Osteoblast (primary cell): ENCODE data around the gene CACNA2D3. TPM values are rescaled to one million over a fixed set of nuclear protein-coding genes. Genes with fewer than 3 reads are reported as not detected.

ENCODE experiments used
- DNase-seq: peaks from one replicate; pipeline ENCODE4 v3.0.0; 2011; ENCODE audit warnings: low spot score, mixed read lengths; ENCODE audit not compliant: insufficient read length; ENCODE audit errors: missing footprints
- H2AFZ ChIP-seq: 2 replicates; pipeline ENCODE4 v1.6.0; 2011; ENCODE audit warnings: mild to moderate bottlenecking, low read length
- H3K27ac ChIP-seq: 2 replicates; pipeline ENCODE4 v1.5.1; 2011; ENCODE audit warnings: mild to moderate bottlenecking, low read depth, low read length, moderate library complexity
- H3K27me3 ChIP-seq: 2 replicates; pipeline ENCODE4 v1.6.0; 2012; ENCODE audit warnings: mild to moderate bottlenecking, control low read depth, inconsistent platforms, low read length, moderate library complexity; ENCODE audit not compliant: insufficient read depth
- H3K36me3 ChIP-seq: 2 replicates; pipeline ENCODE4 v1.5.1; 2011; ENCODE audit warnings: mild to moderate bottlenecking, low read length, control low read depth, moderate library complexity; ENCODE audit not compliant: insufficient read depth
- H3K4me1 ChIP-seq: 2 replicates; pipeline ENCODE4 v1.5.1; 2011; ENCODE audit warnings: mild to moderate bottlenecking, low read length, control low read depth, moderate library complexity; ENCODE audit not compliant: insufficient read depth
- H3K4me2 ChIP-seq: 2 replicates; pipeline ENCODE4 v1.6.0; 2011; ENCODE audit warnings: mild to moderate bottlenecking, low read length; ENCODE audit not compliant: insufficient read depth
- H3K4me3 ChIP-seq: fragments of 200-600 bp; sonication (generic); 3 replicates; pipeline ENCODE4 v1.5.1; 2012; ENCODE audit warnings: mild to moderate bottlenecking, low read length, inconsistent platforms; ENCODE audit not compliant: insufficient read depth
- H3K79me2 ChIP-seq: 2 replicates; pipeline ENCODE4 v1.6.0; 2012; ENCODE audit warnings: mild to moderate bottlenecking, low read length, control low read depth, inconsistent platforms; ENCODE audit not compliant: insufficient read depth
- H3K9me3 ChIP-seq: 2 replicates; pipeline ENCODE4 v1.5.1; 2011; ENCODE audit warnings: low read depth, low read length, control low read depth
- H4K20me1 ChIP-seq: 2 replicates; pipeline ENCODE4 v1.6.0; 2012; ENCODE audit warnings: mild to moderate bottlenecking, low read length, control low read depth; ENCODE audit not compliant: insufficient read depth
- total RNA-seq: library from RNA; depleted of rRNA; stranded (reverse); fragments of >200 nt; gene quantifications from 2 replicates; pipeline ENCODE4 v1.2.3, GENCODE V29; 2012
- TF ChIP-seq, protein P1 (sequence below): IDR thresholded peaks from 2 replicates; pipeline ENCODE4 v1.5.1; 2011; ENCODE audit warnings: mild to moderate bottlenecking, low read depth, low read length, moderate library complexity; ENCODE audit errors: extremely low read depth

CACNA2D3 gene
- total RNA-seq, 1 donor = 0.36 TPM

DNA sequence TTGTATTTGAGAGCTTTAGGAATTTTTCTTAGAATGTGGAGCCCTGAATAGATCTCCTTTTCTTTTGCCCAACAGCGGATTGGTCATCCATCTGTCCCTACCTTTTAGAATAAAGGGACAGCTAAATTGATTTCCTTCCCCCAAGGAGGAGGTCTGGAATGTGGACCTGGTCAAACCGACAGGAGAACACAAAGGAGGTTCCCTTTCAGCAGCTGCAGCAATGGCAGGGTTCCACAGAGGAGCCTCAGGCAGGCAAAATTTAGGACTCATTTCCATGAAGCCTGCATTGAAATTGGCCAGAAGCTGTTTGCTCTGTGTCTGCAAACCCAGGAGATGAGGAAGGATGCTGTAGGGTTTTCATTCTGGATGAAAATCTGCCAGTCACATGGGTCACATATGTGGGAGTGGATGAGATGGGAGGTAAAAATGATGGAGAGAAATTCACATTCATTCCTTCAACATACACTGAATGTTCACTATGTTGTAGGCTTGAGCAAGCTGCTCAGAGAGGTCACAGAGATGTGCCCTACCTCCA is 728.2 kb downstream of the CACNA2D3 start:
- Histone ChIP-seq H3K27me3 (peaks cover 11% of the 10 kb centered on the region), H3K27ac (no peak overlapping the region), H3K9me3 (no peaks in the 10 kb centered on the region), H3K79me2 (no peaks in the 10 kb centered on the region), H2AFZ (no peak overlapping the region), H3K36me3 (no peaks in the 10 kb centered on the region), H3K4me3 (no peak overlapping the region), H3K4me2 (no peak overlapping the region), H4K20me1 (no peaks in the 10 kb centered on the region), H3K4me1 (peaks cover 5% of the 10 kb centered on the region)
- TF ChIP-seq, protein P1, sequence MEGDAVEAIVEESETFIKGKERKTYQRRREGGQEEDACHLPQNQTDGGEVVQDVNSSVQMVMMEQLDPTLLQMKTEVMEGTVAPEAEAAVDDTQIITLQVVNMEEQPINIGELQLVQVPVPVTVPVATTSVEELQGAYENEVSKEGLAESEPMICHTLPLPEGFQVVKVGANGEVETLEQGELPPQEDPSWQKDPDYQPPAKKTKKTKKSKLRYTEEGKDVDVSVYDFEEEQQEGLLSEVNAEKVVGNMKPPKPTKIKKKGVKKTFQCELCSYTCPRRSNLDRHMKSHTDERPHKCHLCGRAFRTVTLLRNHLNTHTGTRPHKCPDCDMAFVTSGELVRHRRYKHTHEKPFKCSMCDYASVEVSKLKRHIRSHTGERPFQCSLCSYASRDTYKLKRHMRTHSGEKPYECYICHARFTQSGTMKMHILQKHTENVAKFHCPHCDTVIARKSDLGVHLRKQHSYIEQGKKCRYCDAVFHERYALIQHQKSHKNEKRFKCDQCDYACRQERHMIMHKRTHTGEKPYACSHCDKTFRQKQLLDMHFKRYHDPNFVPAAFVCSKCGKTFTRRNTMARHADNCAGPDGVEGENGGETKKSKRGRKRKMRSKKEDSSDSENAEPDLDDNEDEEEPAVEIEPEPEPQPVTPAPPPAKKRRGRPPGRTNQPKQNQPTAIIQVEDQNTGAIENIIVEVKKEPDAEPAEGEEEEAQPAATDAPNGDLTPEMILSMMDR = no peak
- DNase-seq = no peak

DNA sequence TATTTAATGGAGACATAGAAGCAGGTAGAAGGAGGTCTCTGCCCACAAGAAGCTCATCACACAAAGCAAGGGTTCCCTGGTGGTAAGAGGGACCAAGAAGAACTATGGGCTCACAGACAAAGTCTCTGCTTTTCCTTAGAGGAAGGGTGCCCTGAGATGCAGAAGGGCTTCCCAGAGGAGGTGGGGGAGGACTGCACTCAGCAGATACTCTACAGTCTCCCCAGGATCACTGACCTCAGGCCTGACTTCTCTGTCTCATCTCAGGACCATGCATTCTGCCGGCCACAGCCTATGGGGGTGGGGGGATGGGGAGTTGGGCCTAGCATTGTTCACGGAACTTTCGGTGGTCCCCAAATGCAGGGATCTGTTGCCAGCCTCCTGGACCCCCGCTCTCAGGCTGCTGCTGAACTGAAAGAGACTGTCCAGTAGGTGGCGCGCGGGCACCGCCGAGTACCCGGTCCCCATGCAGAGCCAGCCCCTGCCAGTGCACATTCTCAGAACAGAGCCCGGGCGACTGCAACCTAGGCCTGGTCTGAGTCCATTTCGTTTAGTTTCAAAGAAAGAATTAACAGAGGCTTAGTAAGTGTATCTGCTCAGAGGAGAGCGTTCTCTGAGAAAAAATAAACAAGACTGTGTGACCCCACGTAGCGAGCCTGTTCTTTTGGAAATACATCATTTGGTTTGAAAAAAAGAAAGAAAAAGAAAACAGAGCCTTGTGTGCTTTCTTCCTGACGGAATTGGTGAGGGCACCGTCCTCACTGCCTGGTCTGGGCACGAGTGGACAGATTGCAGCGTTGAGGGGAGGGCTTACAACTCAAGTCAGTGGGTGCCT is 731.4 kb downstream of the CACNA2D3 start:
- TF ChIP-seq, protein P1 = peak; percentile 88
- Histone ChIP-seq H4K20me1 (no peaks in the 10 kb centered on the region), H2AFZ (peak overlapping the region; percentile 90), H3K9me3 (no peaks in the 10 kb centered on the region), H3K36me3 (no peaks in the 10 kb centered on the region), H3K79me2 (no peaks in the 10 kb centered on the region), H3K27me3 (peaks cover 7% of the 10 kb centered on the region), H3K27ac (peak overlapping the region; percentile 23), H3K4me1 (peaks cover 5% of the 10 kb centered on the region), H3K4me3 (no peak overlapping the region), H3K4me2 (peak overlapping the region; percentile 65)
- DNase-seq = peak; percentile 89

DNA sequence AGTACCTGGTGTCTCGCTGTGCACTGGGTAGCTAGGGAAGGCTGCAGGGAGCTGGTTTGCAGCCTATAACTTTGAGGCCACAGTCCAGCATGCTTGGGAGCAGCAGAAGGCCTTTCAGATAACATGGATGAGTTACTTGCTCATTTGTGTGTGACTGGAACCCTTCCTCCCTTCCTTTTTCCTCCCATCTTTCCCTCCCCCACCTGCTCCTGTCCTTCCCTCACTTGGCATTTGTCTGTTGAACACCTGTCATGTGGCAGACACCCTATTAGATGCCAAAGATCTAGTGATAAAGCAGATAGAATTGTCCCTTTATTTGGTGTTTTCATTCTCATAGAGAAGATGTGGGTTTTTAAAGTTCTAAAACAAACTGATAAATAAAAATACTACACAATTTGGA is 733.9 kb downstream of the CACNA2D3 start:
- H3K27me3 ChIP-seq = no peaks in the 10 kb centered on the region
- TF ChIP-seq, protein P1 = no peak
- H3K36me3 ChIP-seq = no peaks in the 10 kb centered on the region
- H4K20me1 ChIP-seq = no peaks in the 10 kb centered on the region
- H2AFZ ChIP-seq = no peak overlapping the region
- H3K27ac ChIP-seq = no peak overlapping the region
- H3K79me2 ChIP-seq = no peaks in the 10 kb centered on the region
- no peak overlapping the region for H3K4me2 ChIP-seq
- H3K4me1 ChIP-seq = peaks cover 16% of the 10 kb centered on the region
- no peak overlapping the region for H3K4me3 ChIP-seq
- H3K9me3 ChIP-seq = no peaks in the 10 kb centered on the region
- DNase-seq = no peak

DNA sequence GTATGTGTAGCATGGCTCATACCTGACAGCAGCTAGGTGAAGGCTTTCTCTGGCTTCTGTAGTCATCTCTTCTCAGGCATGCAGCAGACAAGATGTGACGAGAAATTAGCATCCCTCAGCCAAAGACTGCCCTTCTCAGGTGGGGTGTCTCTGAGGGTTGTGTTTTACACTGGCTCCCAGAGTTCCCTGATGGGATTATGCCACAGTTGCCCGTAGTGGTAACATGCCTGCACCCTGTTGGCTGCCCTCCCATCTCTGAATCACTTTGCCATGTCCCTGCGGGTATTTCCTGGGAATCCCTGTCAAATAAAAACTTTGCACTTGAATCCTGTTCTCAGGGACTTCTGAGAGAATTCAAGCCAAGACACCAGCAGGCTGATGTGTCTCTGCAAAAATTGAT is 735.0 kb downstream of the CACNA2D3 start:
- Histone ChIP-seq H3K36me3 (no peaks in the 10 kb centered on the region), H3K9me3 (no peaks in the 10 kb centered on the region), H4K20me1 (no peaks in the 10 kb centered on the region), H3K27me3 (no peaks in the 10 kb centered on the region), H3K4me1 (peaks cover 26% of the 10 kb centered on the region), H3K4me2 (no peak overlapping the region), H3K4me3 (no peak overlapping the region), H3K79me2 (no peaks in the 10 kb centered on the region), H3K27ac (no peak overlapping the region), H2AFZ (no peak overlapping the region)
- TF ChIP-seq, protein P1 = no peak
- DNase-seq = no peak
